SK-N-SH (cell line): ENCODE data around the gene PLAU. TPM values are rescaled to one million over a fixed set of nuclear protein-coding genes. Genes with fewer than 3 reads are reported as not detected.

Source experiments
- CTCF ChIA-PET: fragments of 300-600, 350-600 bp; formaldehyde crosslinking; extraction: SDS; loops from one replicate; lab custom pipeline; 2021; lab: Yijun Ruan, JAX
- POLR2A ChIA-PET: fragments of 350-600 bp; sonication (Branson Sonifier 250); formaldehyde crosslinking; extraction: SDS; loops from one replicate; lab custom pipeline; 2020; ENCODE audit warnings: antibody characterized with exemption, inconsistent platforms; lab: Yijun Ruan, JAX
- DNase-seq: peaks from one replicate; pipeline ENCODE4 v3.0.0; 2012
- H2AFZ ChIP-seq: fragments of 200-600 bp; sonication (generic); 2 replicates; pipeline ENCODE4 v1.8.1; 2016; ENCODE audit warnings: antibody characterized with exemption, mild to moderate bottlenecking, low read depth
- H3F3A ChIP-seq: fragments of 200-600 bp; sonication (generic); replicated peaks from 2 replicates; pipeline ENCODE3; 2016; ENCODE audit warnings: antibody characterized with exemption, mild to moderate bottlenecking; ENCODE audit not compliant: insufficient read depth
- H3K27ac ChIP-seq, 2 experiments: fragments of 200-500 bp in 1 of 2; fragments of 200-600 bp in 1 of 2; sonication (Bioruptor generic) in 1 of 2; sonication (generic), shearing (Covaris generic) in 1 of 2; 2 replicates each; pipeline versions ENCODE4 v1.5.1 to v1.6.1; 2014 to 2016; ENCODE audit warnings: low read depth in 2 of 2, inconsistent platforms in 1 of 2, low read length in 1 of 2, mild to moderate bottlenecking in 1 of 2, mixed read lengths in 1 of 2
- H3K27me3 ChIP-seq: fragments of 200-600 bp; sonication (generic), shearing (Covaris generic); 2 replicates; pipeline ENCODE4 v1.6.1; 2016; ENCODE audit warnings: mixed run types; ENCODE audit not compliant: insufficient read depth
- H3K36me3 ChIP-seq, 2 experiments: fragments of 200-500 bp in 1 of 2; fragments of 200-600 bp in 1 of 2; sonication (Bioruptor generic) in 1 of 2; sonication (generic) in 1 of 2; replicated peaks in 1 of 2; 2 replicates each; pipeline versions ENCODE3 to v1.5.1; 2014 to 2016; ENCODE audit warnings: low read length in 1 of 2, mild to moderate bottlenecking in 1 of 2; ENCODE audit not compliant: insufficient read depth in 2 of 2, control insufficient read depth in 1 of 2
- H3K4me1 ChIP-seq, 2 experiments: fragments of 200-500 bp in 1 of 2; fragments of 200-600 bp in 1 of 2; sonication (Bioruptor generic) in 1 of 2; sonication (generic), shearing (Covaris generic) in 1 of 2; 2 replicates each; pipeline versions ENCODE4 v1.5.1 to v1.6.1; 2014 to 2016; ENCODE audit warnings: low read depth in 1 of 2, low read length in 1 of 2, mixed run types in 1 of 2; ENCODE audit not compliant: insufficient read depth in 2 of 2, control insufficient read depth in 1 of 2
- H3K4me2 ChIP-seq: fragments of 200-600 bp; sonication (generic), shearing (Covaris generic); 2 replicates; pipeline ENCODE4 v1.6.1; 2017; ENCODE audit warnings: mixed run types
- H3K4me3 ChIP-seq, 2 experiments: fragments of 200-500 bp in 1 of 2; fragments of 200-600 bp in 1 of 2; sonication (Bioruptor generic) in 1 of 2; sonication (generic), shearing (Covaris generic) in 1 of 2; 2 replicates each; pipeline versions ENCODE4 v1.5.1 to v1.8.1; 2014 to 2016; ENCODE audit warnings: low read depth in 2 of 2, inconsistent platforms in 1 of 2, low read length in 1 of 2, mild to moderate bottlenecking in 1 of 2, mixed read lengths in 1 of 2, moderate library complexity in 1 of 2
- H3K79me2 ChIP-seq: fragments of 200-600 bp; sonication (generic); 2 replicates; pipeline ENCODE4 v1.8.1; 2017; ENCODE audit warnings: mild to moderate bottlenecking; ENCODE audit not compliant: insufficient read depth
- H3K9ac ChIP-seq: fragments of 200-600 bp; sonication (generic); 2 replicates; pipeline ENCODE4 v1.6.1; 2017; ENCODE audit warnings: mixed run types
- H3K9me2 ChIP-seq: fragments of 200-600 bp; sonication (generic); 2 replicates; pipeline ENCODE4 v1.6.1; 2017; ENCODE audit warnings: mixed run types
- H3K9me3 ChIP-seq: fragments of 200-600 bp; sonication (generic); 2 replicates; pipeline ENCODE4 v1.6.1; 2017; ENCODE audit warnings: mixed run types, mild to moderate bottlenecking, moderate library complexity
- H4K20me1 ChIP-seq: fragments of 200-600 bp; sonication (generic); 2 replicates; pipeline ENCODE4 v1.6.1; 2017; ENCODE audit warnings: mild to moderate bottlenecking, mixed run types; ENCODE audit not compliant: insufficient read depth
- CHD2 ChIP-seq: fragments of 150-350 bp; IDR thresholded peaks from 2 replicates; pipeline ENCODE4 v1.6.1; 2018; ENCODE audit warnings: low read length; ENCODE audit not compliant: partially characterized antibody
- FOSL2 ChIP-seq: IDR thresholded peaks from 2 replicates; pipeline ENCODE4 v1.4.0; 2012; ENCODE audit warnings: low read depth, mild to moderate bottlenecking, moderate library complexity, borderline replicate concordance
- FOXM1 ChIP-seq: IDR thresholded peaks from 2 replicates; pipeline ENCODE4 v1.4.0; 2012; ENCODE audit warnings: low read depth, mild to moderate bottlenecking
- GABPA ChIP-seq: IDR thresholded peaks from 2 replicates; pipeline ENCODE4 v1.4.0; 2012; ENCODE audit warnings: low read depth, mild to moderate bottlenecking
- IRF3 ChIP-seq: fragments of 150-350 bp; IDR thresholded peaks from 2 replicates; pipeline ENCODE4 v1.6.1; 2016; ENCODE audit warnings: mild to moderate bottlenecking, low read depth, low read length
- JUND ChIP-seq: IDR thresholded peaks from 2 replicates; pipeline ENCODE4 v1.4.0; 2012
- MEF2A ChIP-seq: IDR thresholded peaks from 2 replicates; pipeline ENCODE4 v1.4.0; 2012; ENCODE audit warnings: low read depth, borderline replicate concordance
- NFIC ChIP-seq: IDR thresholded peaks from 2 replicates; pipeline ENCODE4 v1.4.0; 2012; ENCODE audit warnings: borderline replicate concordance
- RAD21 ChIP-seq: IDR thresholded peaks from 2 replicates; pipeline ENCODE4 v1.6.1; 2012; ENCODE audit warnings: mild to moderate bottlenecking, low read length
- RFX5 ChIP-seq: IDR thresholded peaks from 2 replicates; pipeline ENCODE4 v1.6.1; 2012; ENCODE audit warnings: mild to moderate bottlenecking, improper control_type of control experiment, low read length
- RXRA ChIP-seq: IDR thresholded peaks from 2 replicates; pipeline ENCODE4 v1.4.0; 2012; ENCODE audit warnings: low read depth, mild to moderate bottlenecking, borderline replicate concordance
- SMC3 ChIP-seq: IDR thresholded peaks from 2 replicates; pipeline ENCODE4 v1.6.1; 2012; ENCODE audit warnings: low read depth, low read length, improper control_type of control experiment
- TAF1 ChIP-seq: IDR thresholded peaks from 2 replicates; pipeline ENCODE4 v1.6.1; 2012; ENCODE audit warnings: low read depth, mild to moderate bottlenecking, low read length, moderate library complexity, borderline replicate concordance
- TEAD4 ChIP-seq: IDR thresholded peaks from 2 replicates; pipeline ENCODE4 v1.4.0; 2012; ENCODE audit warnings: mild to moderate bottlenecking, borderline replicate concordance; ENCODE audit not compliant: insufficient read depth
- USF2 ChIP-seq: fragments of 150-350 bp; IDR thresholded peaks from 2 replicates; pipeline ENCODE4 v1.6.1; 2017; ENCODE audit warnings: antibody characterized with exemption, low read length, low read depth, borderline replicate concordance
- WGBS: methylation state at CpG from one replicate; pipeline ENCODE4 v1.1.6; 2017; ENCODE audit warnings: low lambda C conversion rate; 5-methylcytosine and 5-hydroxymethylcytosine counted together
- polyA plus RNA-seq, 3 experiments: library from polyadenylated mRNA; depleted of rRNA; stranded (reverse); fragments of >200 nt; gene quantifications; 2 replicates each; pipeline ENCODE4 v1.2.3, GENCODE V29; 2012
- TF ChIP-seq, protein P1 (sequence below): IDR thresholded peaks from 2 replicates; pipeline ENCODE4 v1.6.1; 2012; ENCODE audit warnings: mild to moderate bottlenecking, low read depth, low read length, moderate library complexity
- TF ChIP-seq, protein P2 (sequence below): IDR thresholded peaks from 2 replicates; pipeline ENCODE4; 2012
- TF ChIP-seq, protein P3 (sequence below): IDR thresholded peaks from 2 replicates; pipeline ENCODE4 v1.4.0; 2012; ENCODE audit warnings: low read depth, borderline replicate concordance

Gene PLAU
- polyA plus RNA-seq, 1 of the 3 experiments (the other 2 are of a cell fraction), result 200 TPM

DNA sequence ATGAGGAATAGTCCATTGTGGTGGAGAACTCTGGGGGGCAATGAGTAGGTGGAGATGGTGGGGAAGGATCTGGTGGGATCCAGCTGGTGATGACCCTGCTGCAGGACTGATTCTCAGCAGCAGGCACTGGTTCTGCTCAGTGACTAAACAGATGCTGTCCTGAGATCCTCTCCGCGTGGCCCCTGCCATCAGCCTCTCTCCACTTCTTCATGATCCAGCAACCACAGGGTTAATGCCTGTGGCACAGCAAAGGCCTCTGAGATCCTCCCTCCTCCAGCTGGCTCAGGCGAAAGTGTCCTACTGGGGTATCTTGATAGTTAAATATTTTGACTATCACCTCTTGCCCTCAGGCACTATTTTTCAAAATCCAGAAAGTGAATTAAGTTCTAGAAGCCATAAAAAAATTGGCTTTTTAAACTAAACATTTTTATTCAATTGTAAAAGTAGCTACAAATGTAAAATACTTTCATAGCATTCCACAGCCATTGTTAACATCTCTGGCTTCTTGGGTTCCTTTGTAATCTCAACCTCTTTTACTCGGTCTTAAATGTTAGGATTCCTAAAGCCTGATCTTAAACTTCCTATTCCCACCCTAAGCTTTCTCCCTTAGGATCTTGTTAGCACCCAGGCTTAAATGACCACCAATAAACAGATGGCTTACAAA is 13.1 kb downstream of the PLAU start:
- H3K9me3 ChIP-seq, result no peaks in the 10 kb centered on the region
- POLR2A ChIA-PET, result no interaction called here
- no peaks in the 10 kb centered on the region for H3K36me3 ChIP-seq
- no peaks in the 10 kb centered on the region for H4K20me1 ChIP-seq
- no peaks in the 10 kb centered on the region for H3K9me2 ChIP-seq
- H3K27ac ChIP-seq, result no peak overlapping the region
- H3K4me2 ChIP-seq, result no peak overlapping the region
- peaks cover 3% of the 10 kb centered on the region for H3F3A ChIP-seq
- H3K79me2 ChIP-seq, result no peaks in the 10 kb centered on the region
- no peak overlapping the region for H3K9ac ChIP-seq
- CTCF ChIA-PET, result interaction anchor here (1.5 to 3.5 kb wide), 3 partner anchors 17 to 44 kb away, joined by 7 to 12 read pairs (median 8); no protein-coding TSS in a partner anchor
- no peak overlapping the region for H3K4me3 ChIP-seq
- H3K4me1 ChIP-seq, result peaks cover 4 to 10% of the 10 kb centered on the region in 2 experiments; a peak in 1 of 4 replicates
- no peaks in the 10 kb centered on the region for H3K27me3 ChIP-seq
- peak overlapping the region; percentile 13; the same call in 1 of the 2 replicates for H2AFZ ChIP-seq
- WGBS, result 57% methylated on average over 4 of the region's 4 CpGs
- no peak for TF ChIP-seq RFX5
- DNase-seq, result no peak

- Histone ChIP-seq H3F3A (peaks cover 3% of the 10 kb centered on the region), H2AFZ (no peak overlapping the region), H4K20me1 (no peaks in the 10 kb centered on the region), H3K4me1 (peaks cover 3 to 6% of the 10 kb centered on the region in 2 experiments; a peak in 1 of 4 replicates), H3K27ac (no peak overlapping the region), H3K4me2 (no peak overlapping the region), H3K27me3 (no peaks in the 10 kb centered on the region), H3K36me3 (no peaks in the 10 kb centered on the region), H3K4me3 (no peak overlapping the region), H3K9ac (no peak overlapping the region), H3K79me2 (no peaks in the 10 kb centered on the region), H3K9me3 (no peaks in the 10 kb centered on the region), H3K9me2 (no peaks in the 10 kb centered on the region)
- WGBS, result 93% methylated on average over 1 of the region's 1 CpG
- no peak for TF ChIP-seq USF2
- TF ChIP-seq NFIC, result no peak
- no peak for TF ChIP-seq SMC3
- no peak for TF ChIP-seq IRF3
- TF ChIP-seq MEF2A, result no peak
- TF ChIP-seq, protein P1, sequence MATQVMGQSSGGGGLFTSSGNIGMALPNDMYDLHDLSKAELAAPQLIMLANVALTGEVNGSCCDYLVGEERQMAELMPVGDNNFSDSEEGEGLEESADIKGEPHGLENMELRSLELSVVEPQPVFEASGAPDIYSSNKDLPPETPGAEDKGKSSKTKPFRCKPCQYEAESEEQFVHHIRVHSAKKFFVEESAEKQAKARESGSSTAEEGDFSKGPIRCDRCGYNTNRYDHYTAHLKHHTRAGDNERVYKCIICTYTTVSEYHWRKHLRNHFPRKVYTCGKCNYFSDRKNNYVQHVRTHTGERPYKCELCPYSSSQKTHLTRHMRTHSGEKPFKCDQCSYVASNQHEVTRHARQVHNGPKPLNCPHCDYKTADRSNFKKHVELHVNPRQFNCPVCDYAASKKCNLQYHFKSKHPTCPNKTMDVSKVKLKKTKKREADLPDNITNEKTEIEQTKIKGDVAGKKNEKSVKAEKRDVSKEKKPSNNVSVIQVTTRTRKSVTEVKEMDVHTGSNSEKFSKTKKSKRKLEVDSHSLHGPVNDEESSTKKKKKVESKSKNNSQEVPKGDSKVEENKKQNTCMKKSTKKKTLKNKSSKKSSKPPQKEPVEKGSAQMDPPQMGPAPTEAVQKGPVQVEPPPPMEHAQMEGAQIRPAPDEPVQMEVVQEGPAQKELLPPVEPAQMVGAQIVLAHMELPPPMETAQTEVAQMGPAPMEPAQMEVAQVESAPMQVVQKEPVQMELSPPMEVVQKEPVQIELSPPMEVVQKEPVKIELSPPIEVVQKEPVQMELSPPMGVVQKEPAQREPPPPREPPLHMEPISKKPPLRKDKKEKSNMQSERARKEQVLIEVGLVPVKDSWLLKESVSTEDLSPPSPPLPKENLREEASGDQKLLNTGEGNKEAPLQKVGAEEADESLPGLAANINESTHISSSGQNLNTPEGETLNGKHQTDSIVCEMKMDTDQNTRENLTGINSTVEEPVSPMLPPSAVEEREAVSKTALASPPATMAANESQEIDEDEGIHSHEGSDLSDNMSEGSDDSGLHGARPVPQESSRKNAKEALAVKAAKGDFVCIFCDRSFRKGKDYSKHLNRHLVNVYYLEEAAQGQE, result no peak
- no peak for TF ChIP-seq RXRA
- TF ChIP-seq GABPA, result no peak
- TF ChIP-seq FOSL2, result no peak
- no peak for TF ChIP-seq RAD21
- no peak for TF ChIP-seq CHD2
- TF ChIP-seq, protein P2, sequence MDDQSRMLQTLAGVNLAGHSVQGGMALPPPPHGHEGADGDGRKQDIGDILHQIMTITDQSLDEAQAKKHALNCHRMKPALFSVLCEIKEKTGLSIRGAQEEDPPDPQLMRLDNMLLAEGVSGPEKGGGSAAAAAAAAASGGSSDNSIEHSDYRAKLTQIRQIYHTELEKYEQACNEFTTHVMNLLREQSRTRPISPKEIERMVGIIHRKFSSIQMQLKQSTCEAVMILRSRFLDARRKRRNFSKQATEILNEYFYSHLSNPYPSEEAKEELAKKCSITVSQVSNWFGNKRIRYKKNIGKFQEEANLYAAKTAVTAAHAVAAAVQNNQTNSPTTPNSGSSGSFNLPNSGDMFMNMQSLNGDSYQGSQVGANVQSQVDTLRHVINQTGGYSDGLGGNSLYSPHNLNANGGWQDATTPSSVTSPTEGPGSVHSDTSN, result no peak
- TF ChIP-seq TAF1, result no peak
- no peak for TF ChIP-seq FOXM1
- no peak for TF ChIP-seq JUND
- TF ChIP-seq TEAD4, result no peak
- TF ChIP-seq, protein P3, sequence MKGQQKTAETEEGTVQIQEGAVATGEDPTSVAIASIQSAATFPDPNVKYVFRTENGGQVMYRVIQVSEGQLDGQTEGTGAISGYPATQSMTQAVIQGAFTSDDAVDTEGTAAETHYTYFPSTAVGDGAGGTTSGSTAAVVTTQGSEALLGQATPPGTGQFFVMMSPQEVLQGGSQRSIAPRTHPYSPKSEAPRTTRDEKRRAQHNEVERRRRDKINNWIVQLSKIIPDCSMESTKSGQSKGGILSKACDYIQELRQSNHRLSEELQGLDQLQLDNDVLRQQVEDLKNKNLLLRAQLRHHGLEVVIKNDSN, result no peak
- DNase-seq, result no peak
- ChIA-PET POLR2A (no interaction called here), CTCF (interaction anchor here (3.5 kb wide), 1 partner anchor 45 kb away, joined by 12 read pairs; no protein-coding TSS in a partner anchor)
These were observed 14.0 kb downstream of the PLAU start for GRCh38 chr10:73924935-73925334.
